Panc1 (cell line): Measurements from ENCODE around the gene SGPP2. TPM values are rescaled to one million over a fixed set of nuclear protein-coding genes. Genes with fewer than 3 reads are reported as not detected.
"Not testable (repeated sequence)": the region's sequence is repeated elsewhere in the genome, so short reads cannot be mapped to it uniquely, and the experiment has no call there.

Source experiments
- ATAC-seq: fragments of 200-7000 bp; cut with Tn5 transposase; 2 replicates; pipeline ENCODE4 v1.9.1; 2020; ENCODE audit warnings: mild to moderate bottlenecking, moderate library complexity
- BruUV-seq: library from RNA; stranded (reverse); fragments of 400-500 nt; replicated peaks from 2 replicates; lab custom pipeline; 2021; lab: Mats Ljungman, UMichigan
- CTCF ChIA-PET: fragments of 300-600 bp; sonication (Branson Sonifier 250); formaldehyde crosslinking; loops from one replicate; lab custom pipeline; 2022; ENCODE audit warnings: antibody characterized with exemption; lab: Charles Lee
- POLR2A ChIA-PET: fragments of 300-600 bp; sonication (Branson Sonifier 250); formaldehyde crosslinking; loops from one replicate; lab custom pipeline; 2022; ENCODE audit warnings: antibody characterized with exemption; lab: Charles Lee
- DNase-seq: peaks from one replicate; pipeline ENCODE4 v3.0.0-alpha.2; 2010; ENCODE audit warnings: low read depth, low spot score
- H3K27ac ChIP-seq: 2 replicates; pipeline ENCODE4 v1.5.1; 2011; ENCODE audit warnings: mild to moderate bottlenecking, low read length, inconsistent platforms
- H3K27me3 ChIP-seq: fragments of 200-500 bp; sonication (Bioruptor generic); 2 replicates; pipeline ENCODE4 v1.6.0; 2014; ENCODE audit warnings: low read length, inconsistent platforms; ENCODE audit not compliant: control insufficient read depth, insufficient read depth
- H3K36me3 ChIP-seq: fragments of 200-500 bp; sonication (Bioruptor generic); 2 replicates; pipeline ENCODE4 v1.5.1; 2014; ENCODE audit warnings: inconsistent platforms, mild to moderate bottlenecking, low read length, moderate library complexity; ENCODE audit not compliant: control insufficient read depth, insufficient read depth
- H3K4me1 ChIP-seq: 2 replicates; pipeline ENCODE4 v1.5.1; 2011; ENCODE audit warnings: inconsistent platforms, mild to moderate bottlenecking, low read length, moderate library complexity; ENCODE audit not compliant: control insufficient read depth, insufficient read depth
- H3K4me3 ChIP-seq, 2 experiments: 2 replicates each; pipeline ENCODE4 v1.5.1; 2011 to 2012; ENCODE audit warnings: low read depth in 2 of 2, low read length in 2 of 2, mild to moderate bottlenecking in 2 of 2, inconsistent platforms in 1 of 2, moderate library complexity in 1 of 2
- H3K9me3 ChIP-seq: fragments of 200-500 bp; sonication (Bioruptor generic); 2 replicates; pipeline ENCODE4 v1.5.1; 2014; ENCODE audit warnings: low read depth, mild to moderate bottlenecking, inconsistent platforms, low read length, moderate library complexity; ENCODE audit not compliant: control insufficient read depth, insufficient read depth
- CTCF ChIP-seq: fragments of 450-650 bp; IDR thresholded peaks from 2 replicates; pipeline ENCODE4 v1.5.1; 2017; ENCODE audit warnings: mild to moderate bottlenecking
- POLR2AphosphoS5 ChIP-seq: IDR thresholded peaks from 2 replicates; pipeline ENCODE4 v1.6.1; 2012; ENCODE audit warnings: mild to moderate bottlenecking, low read depth, low read length, moderate library complexity
- REST ChIP-seq, 2 experiments: IDR thresholded peaks; 2 replicates each; pipeline ENCODE4 v1.6.1; 2011 to 2012; ENCODE audit warnings: low read depth in 2 of 2, control low read depth in 1 of 2, low read length in 1 of 2, mild to moderate bottlenecking in 1 of 2, moderate library complexity in 1 of 2; ENCODE audit not compliant: insufficient read depth in 1 of 2
- SIN3A ChIP-seq: IDR thresholded peaks from 2 replicates; pipeline ENCODE4 v1.6.1; 2012; ENCODE audit warnings: low read depth, mild to moderate bottlenecking, low read length, moderate library complexity, borderline replicate concordance; ENCODE audit not compliant: insufficient read depth
- TCF7L2 ChIP-seq: IDR thresholded peaks from 2 replicates; pipeline ENCODE4 v1.6.1; 2011; ENCODE audit warnings: mild to moderate bottlenecking, low read depth, low read length, inconsistent platforms
- in situ Hi-C: cut with HindIII; loops from 2 replicates; pipeline ENCODE4 v1.10.0; 2016; ENCODE audit warnings: low sequenced_read_pairs, low pct_unique_long_range_greater_than_20kb
- intact Hi-C: fragments of 100-400 bp; cut with micrococcal nuclease; formaldehyde crosslinking; loops from one replicate; pipeline ENCODE4 v1.10.0; 2022; ENCODE audit not compliant: unreplicated experiment
- total RNA-seq: library from RNA; stranded (reverse); gene quantifications from one replicate; pipeline ENCODE4 v1.2.1, GENCODE V29; 2021; ENCODE audit not compliant: unreplicated experiment

Gene SGPP2
- total RNA-seq, 1 experiment from 2014 or later: 0.05 TPM

- intact Hi-C loops: no loop called here
- ChIA-PET POLR2A (no interaction called here), CTCF (no interaction called here)
- DNase-seq (no peak), ATAC-seq (no peak)
- Histone ChIP-seq H3K4me1 (no peaks in the 10 kb centered on the region), H3K9me3 (no peaks in the 10 kb centered on the region), H3K27me3 (no peaks in the 10 kb centered on the region), H3K27ac (no peak overlapping the region), H3K4me3 (no peak overlapping the region), H3K36me3 (no peaks in the 10 kb centered on the region)
- BruUV-seq: no TSS peak
- TF ChIP-seq REST (IDR thresholded peaks at IDR 0.05; ENCODE audit: insufficient read depth in 1 of 2, low read depth in 2 of 2, low read length in 1 of 2): no peak
- TF ChIP-seq SIN3A: no peak
- no peak for TF ChIP-seq CTCF
- no peak for TF ChIP-seq TCF7L2
- TF ChIP-seq POLR2AphosphoS5: no peak
- in situ Hi-C loops: no loop called here
Observed at GRCh38 chr2:222434204-222434603, 9.9 kb downstream of the SGPP2 start.

GRCh38 chr2:222435400-222436039, 11.2 kb downstream of the SGPP2 start:
- POLR2A ChIA-PET, ATAC-seq, intact Hi-C loops: not testable (repeated sequence)

GRCh38 chr2:222436040-222436413, 11.7 kb downstream of the SGPP2 start:
- no peak for TF ChIP-seq TCF7L2
- TF ChIP-seq REST (IDR thresholded peaks at IDR 0.05; ENCODE audit: insufficient read depth in 1 of 2, low read depth in 2 of 2, low read length in 1 of 2): no peak
- no peak for TF ChIP-seq SIN3A
- TF ChIP-seq POLR2AphosphoS5: no peak
- TF ChIP-seq CTCF: peak; percentile 17; the same call in 1 of the 2 replicates
- POLR2A ChIA-PET: no interaction called here
- ATAC-seq: no peak

More at GRCh38 chr2:222435400-222436039, 11.2 kb downstream of the SGPP2 start:
- DNase-seq, BruUV-seq, H3K27ac ChIP-seq, H3K9me3 ChIP-seq, CTCF ChIA-PET, H3K4me3 ChIP-seq, H3K36me3 ChIP-seq, in situ Hi-C loops, H3K27me3 ChIP-seq, H3K4me1 ChIP-seq: not testable (repeated sequence)

More at GRCh38 chr2:222436040-222436413, 11.7 kb downstream of the SGPP2 start:
- H3K9me3 ChIP-seq: no peaks in the 10 kb centered on the region
- no TSS peak for BruUV-seq
- no peaks in the 10 kb centered on the region for H3K4me1 ChIP-seq
- no peak overlapping the region for H3K4me3 ChIP-seq
- no peak for DNase-seq
- H3K36me3 ChIP-seq: no peaks in the 10 kb centered on the region
- intact Hi-C loops (no loop called here), in situ Hi-C loops (no loop called here)
- no peaks in the 10 kb centered on the region for H3K27me3 ChIP-seq
- CTCF ChIA-PET: no interaction called here
- H3K27ac ChIP-seq: no peak overlapping the region
